Fibroblast of the aortic adventitia (primary cell): ENCODE results near the gene HEPACAM. TPM values are rescaled to one million over a fixed set of nuclear protein-coding genes. Genes with fewer than 3 reads are reported as not detected.

ENCODE experiments used
- DNase-seq: peaks from one replicate; pipeline ENCODE4 v3.0.0-alpha.2; 2010; ENCODE audit warnings: low read depth
- H3K4me3 ChIP-seq: 2 replicates; pipeline ENCODE4 v1.5.1; 2011; ENCODE audit warnings: low read depth, mild to moderate bottlenecking, control low read depth, low read length, moderate library complexity
- CTCF ChIP-seq: IDR thresholded peaks from 2 replicates; pipeline ENCODE4 v1.5.1; 2011; ENCODE audit warnings: mild to moderate bottlenecking, low read length, control low read depth, inconsistent platforms; ENCODE audit not compliant: insufficient read depth
- total RNA-seq: library from RNA; depleted of rRNA; stranded (reverse); fragments of >200 nt; gene quantifications from 2 replicates; pipeline ENCODE4 v1.2.3, GENCODE V29; 2012; ENCODE audit warnings: low replicate concordance

Gene HEPACAM
- not detected in 2 replicates for total RNA-seq

- H3K4me3 ChIP-seq = no peak within 1 kb of the TSS
- no peak for DNase-seq
- no peak for TF ChIP-seq CTCF
These were observed at the start of gene HEPACAM for GRCh38 chr11:124935548-124936514. TSS of gene HEPACAM (minus strand) at chr11:124936047. CDS start at chr11:124936006, 41 bp downstream.

GRCh38 chr11:124984512-124984854 is 48.6 kb upstream of the HEPACAM start:
- no peak for DNase-seq
- no peak overlapping the region for H3K4me3 ChIP-seq
- no peak for TF ChIP-seq CTCF

GRCh38 chr11:124983674-124984511 is 48.0 kb upstream of the HEPACAM start:
- H3K4me3 ChIP-seq = no peak overlapping the region
- TF ChIP-seq CTCF = no peak
- no peak for DNase-seq

- TF ChIP-seq CTCF = no peak
- H3K4me3 ChIP-seq = no peak overlapping the region
- no peak for DNase-seq
These were observed 46.2 kb upstream of the HEPACAM start for GRCh38 chr11:124982043-124982442.

- DNase-seq = no peak
- TF ChIP-seq CTCF = no peak
- H3K4me3 ChIP-seq = no peak overlapping the region
These were observed 42.5 kb upstream of the HEPACAM start for GRCh38 chr11:124978316-124978715.

GRCh38 chr11:124977006-124977405 is 41.2 kb upstream of the HEPACAM start:
- DNase-seq = peak; percentile 13

More at GRCh38 chr11:124977006-124977405, 41.2 kb upstream of the HEPACAM start:
- H3K4me3 ChIP-seq = no peak overlapping the region
- no peak for TF ChIP-seq CTCF
